Right atrium auricular region (tissue), 2 donors: ENCODE results near the gene DGKH. TPM values are rescaled to one million over a fixed set of nuclear protein-coding genes. Genes with fewer than 3 reads are reported as not detected.

Experiments
- DNase-seq: peaks from one replicate; pipeline ENCODE4 v3.0.0-alpha.2; 2019; ENCODE audit warnings: low spot score
- H3K27ac ChIP-seq, 2 donors: fragments of 200-600 bp; sonication (generic); 1 replicate in 1 of 2; 2 replicates in 1 of 2; pipeline ENCODE4 v1.5.1; 2016 to 2019
- H3K27me3 ChIP-seq, 2 donors: fragments of 200-600 bp; sonication (generic); one replicate each; pipeline versions ENCODE4 v1.5.1 to v1.6.0; 2017 to 2019
- H3K36me3 ChIP-seq: fragments of 200-600 bp; sonication (generic); one replicate; pipeline ENCODE4 v1.5.1; 2016
- H3K4me1 ChIP-seq, 2 donors: fragments of 200-600 bp; sonication (generic); one replicate each; pipeline versions ENCODE4 v1.5.1 to v1.6.0; 2017 to 2019
- H3K4me3 ChIP-seq, 2 donors: fragments of 200-600 bp; sonication (generic); 1 replicate in 1 of 2; 2 replicates in 1 of 2; pipeline ENCODE4 v1.5.1; 2017 to 2019; ENCODE audit warnings: mild to moderate bottlenecking in 1 of 2, moderate library complexity in 1 of 2
- H3K9me3 ChIP-seq, 2 donors: fragments of 200-600 bp; sonication (generic); one replicate each; pipeline ENCODE4 v1.5.1; 2019
- total RNA-seq, 2 donors: library from RNA; depleted of rRNA; stranded (reverse); fragments of >200 nt; gene quantifications; one replicate each; pipeline ENCODE4 v1.1.0, GENCODE V29; 2016
- TF ChIP-seq, protein P1 (sequence below), 2 donors: fragments of 200-600 bp; sonication (generic); IDR thresholded peaks; one replicate each; pipeline ENCODE4 v1.5.1; 2019; ENCODE audit warnings: antibody characterized with exemption in 2 of 2

Gene DGKH
- total RNA-seq, 2 donors from 2014 or later, result 4.1 to 6.6 TPM

DNA sequence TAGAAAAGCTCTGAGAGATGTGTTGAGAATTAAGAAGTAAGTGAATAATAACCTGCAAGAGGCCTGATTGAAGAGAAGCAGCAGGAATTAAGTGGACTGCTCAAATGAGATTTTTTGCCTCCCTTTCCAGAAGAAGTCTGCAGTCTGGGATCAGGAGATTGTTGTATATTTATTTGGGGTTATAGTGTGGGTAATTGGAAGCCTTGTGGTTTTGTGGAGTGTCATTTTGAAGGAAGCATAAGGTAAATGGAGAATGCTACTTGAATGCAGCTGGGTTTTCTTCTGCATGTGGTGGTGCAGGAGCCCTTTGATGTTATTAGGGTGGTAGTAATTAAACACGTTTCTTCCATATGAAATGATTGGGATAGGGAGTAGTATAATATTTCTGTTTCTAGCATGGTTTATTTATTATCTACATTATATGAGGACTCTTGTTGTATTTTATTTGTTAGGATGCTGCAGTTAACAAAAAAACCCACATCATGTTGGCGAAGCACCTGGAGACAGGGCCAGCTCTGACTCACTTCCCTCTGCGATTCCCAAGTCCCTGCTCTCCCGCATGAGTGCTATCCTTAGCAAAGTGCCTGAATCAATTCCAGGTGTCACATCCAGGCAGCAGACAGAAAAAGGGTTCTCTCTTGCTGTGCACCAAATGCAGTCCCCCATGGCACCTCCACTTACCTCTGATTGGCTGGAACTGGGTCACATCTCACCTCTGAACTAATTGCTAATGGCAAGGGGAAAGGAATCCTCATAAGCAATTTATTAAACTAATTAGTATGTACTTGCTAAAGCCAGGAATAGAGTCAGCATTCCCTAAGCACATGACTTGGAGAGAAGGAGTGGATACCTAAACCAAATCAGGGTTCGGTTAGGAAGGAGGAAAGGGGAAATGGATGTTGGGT lies 54.8 kb downstream of the DGKH start:
- Histone ChIP-seq H3K4me3 (no peak overlapping the region), H3K27ac (no peak overlapping the region), H3K27me3 (no peaks in the 10 kb centered on the region), H3K36me3 (no peaks in the 10 kb centered on the region), H3K4me1 (no peaks in the 10 kb centered on the region), H3K9me3 (peaks cover 0 to 9% of the 10 kb centered on the region in 2 donors)
- DNase-seq, result no peak
- TF ChIP-seq, protein P1, sequence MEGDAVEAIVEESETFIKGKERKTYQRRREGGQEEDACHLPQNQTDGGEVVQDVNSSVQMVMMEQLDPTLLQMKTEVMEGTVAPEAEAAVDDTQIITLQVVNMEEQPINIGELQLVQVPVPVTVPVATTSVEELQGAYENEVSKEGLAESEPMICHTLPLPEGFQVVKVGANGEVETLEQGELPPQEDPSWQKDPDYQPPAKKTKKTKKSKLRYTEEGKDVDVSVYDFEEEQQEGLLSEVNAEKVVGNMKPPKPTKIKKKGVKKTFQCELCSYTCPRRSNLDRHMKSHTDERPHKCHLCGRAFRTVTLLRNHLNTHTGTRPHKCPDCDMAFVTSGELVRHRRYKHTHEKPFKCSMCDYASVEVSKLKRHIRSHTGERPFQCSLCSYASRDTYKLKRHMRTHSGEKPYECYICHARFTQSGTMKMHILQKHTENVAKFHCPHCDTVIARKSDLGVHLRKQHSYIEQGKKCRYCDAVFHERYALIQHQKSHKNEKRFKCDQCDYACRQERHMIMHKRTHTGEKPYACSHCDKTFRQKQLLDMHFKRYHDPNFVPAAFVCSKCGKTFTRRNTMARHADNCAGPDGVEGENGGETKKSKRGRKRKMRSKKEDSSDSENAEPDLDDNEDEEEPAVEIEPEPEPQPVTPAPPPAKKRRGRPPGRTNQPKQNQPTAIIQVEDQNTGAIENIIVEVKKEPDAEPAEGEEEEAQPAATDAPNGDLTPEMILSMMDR (IDR thresholded peaks at IDR 0.05), result no peak

DNA sequence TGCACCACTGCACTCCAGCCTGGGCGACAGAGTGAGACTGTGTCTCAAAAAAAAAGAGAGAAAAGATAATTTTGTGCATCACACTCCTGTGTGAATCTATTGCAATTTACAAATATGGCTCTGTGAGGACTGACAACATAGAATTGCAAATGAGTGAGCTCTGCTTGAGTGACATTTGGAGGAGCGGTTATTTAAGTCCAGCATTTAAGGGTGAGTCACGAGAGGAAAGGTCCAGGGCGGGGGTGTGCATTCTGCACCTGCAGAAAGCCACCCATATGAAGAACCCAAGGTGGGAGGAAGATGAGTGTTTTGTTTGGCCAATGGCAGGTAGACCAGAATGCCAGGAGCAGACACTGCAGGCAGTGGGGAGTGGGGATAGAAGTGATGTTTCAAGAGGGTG lies 58.5 kb downstream of the DGKH start:
- H3K9me3 ChIP-seq, result peaks cover 0 to 9% of the 10 kb centered on the region in 2 donors
- H3K4me3 ChIP-seq, result no peak overlapping the region
- H3K36me3 ChIP-seq, result no peaks in the 10 kb centered on the region
- no peak for DNase-seq
- peaks cover 0 to 7% of the 10 kb centered on the region in 2 donors for H3K4me1 ChIP-seq
- no peak overlapping the region for H3K27ac ChIP-seq
- TF ChIP-seq, protein P1 (IDR thresholded peaks at IDR 0.05), result no peak
- H3K27me3 ChIP-seq, result no peaks in the 10 kb centered on the region

DNA sequence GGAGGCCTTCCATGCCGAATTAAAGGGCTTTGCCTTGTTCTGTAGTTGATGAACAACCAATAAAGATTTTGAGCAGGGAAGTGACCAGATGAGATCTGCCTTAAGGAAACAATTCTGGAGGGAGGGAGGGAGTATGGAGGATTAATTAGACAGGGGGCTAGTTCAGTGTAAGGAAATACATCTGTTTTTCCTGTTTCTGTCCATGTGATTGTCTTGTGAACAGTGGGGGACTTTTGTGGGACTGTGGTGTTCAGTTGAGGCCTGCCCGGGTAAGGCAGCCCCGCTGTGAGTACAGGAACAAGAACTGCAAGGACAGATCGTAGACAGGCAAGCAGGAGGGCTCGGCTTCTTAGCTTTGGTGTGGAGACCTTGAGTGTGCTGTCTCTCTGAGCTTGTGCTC lies 59.0 kb downstream of the DGKH start:
- Histone ChIP-seq H3K4me1 (peaks cover 0 to 7% of the 10 kb centered on the region in 2 donors), H3K9me3 (peaks cover 0 to 9% of the 10 kb centered on the region in 2 donors), H3K27me3 (no peaks in the 10 kb centered on the region), H3K27ac (no peak overlapping the region), H3K36me3 (no peaks in the 10 kb centered on the region), H3K4me3 (no peak overlapping the region)
- no peak for DNase-seq
- TF ChIP-seq, protein P1 (IDR thresholded peaks at IDR 0.05), result no peak

DNA sequence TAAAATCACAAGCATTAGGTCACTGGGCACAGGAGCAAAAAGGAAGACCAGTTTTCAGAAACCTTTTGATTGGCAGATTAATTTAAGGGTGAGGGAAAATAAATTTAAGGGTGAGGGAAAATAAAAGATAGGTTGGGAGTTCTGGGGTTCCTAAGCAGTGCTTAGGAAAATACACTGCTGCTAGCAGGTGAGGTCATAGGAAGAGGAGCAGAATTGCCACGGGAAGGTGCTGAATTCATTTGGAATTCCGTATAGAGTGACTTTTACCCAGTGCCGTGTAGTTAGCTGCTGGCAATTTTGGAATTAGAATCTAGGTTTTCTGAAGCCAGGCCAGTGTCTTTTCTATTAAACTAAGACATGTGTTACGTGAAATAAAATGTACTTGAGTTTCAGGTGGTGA lies 59.8 kb downstream of the DGKH start:
- H3K36me3 ChIP-seq, result no peaks in the 10 kb centered on the region
- TF ChIP-seq, protein P1 (IDR thresholded peaks at IDR 0.05), result no peak
- H3K9me3 ChIP-seq, result peaks cover 0 to 9% of the 10 kb centered on the region in 2 donors
- no peaks in the 10 kb centered on the region for H3K27me3 ChIP-seq
- peaks cover 0 to 7% of the 10 kb centered on the region in 2 donors for H3K4me1 ChIP-seq
- DNase-seq, result no peak
- H3K4me3 ChIP-seq, result no peak overlapping the region
- no peak overlapping the region for H3K27ac ChIP-seq

DNA sequence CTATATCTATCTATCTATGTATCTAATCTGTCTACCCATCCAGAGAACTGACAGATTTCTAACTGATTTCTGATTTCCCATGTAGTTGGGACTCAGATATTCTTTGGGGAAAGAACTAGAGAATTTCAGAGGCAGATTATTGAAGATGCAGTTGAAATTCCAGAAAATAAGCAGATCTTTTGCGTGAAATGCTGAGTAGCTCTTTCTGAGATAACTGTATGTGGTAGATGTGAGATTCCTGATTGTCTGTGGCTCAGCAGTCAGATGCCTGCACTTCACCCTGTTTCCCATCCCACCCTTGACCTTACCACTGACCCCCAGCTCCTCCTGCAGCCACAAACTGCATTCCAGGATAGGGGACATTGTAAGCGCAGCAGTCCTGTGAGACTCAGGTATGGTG lies 61.5 kb downstream of the DGKH start:
- Histone ChIP-seq H3K4me3 (no peak overlapping the region), H3K27ac (no peak overlapping the region), H3K36me3 (no peaks in the 10 kb centered on the region), H3K27me3 (no peaks in the 10 kb centered on the region), H3K9me3 (no peaks in the 10 kb centered on the region), H3K4me1 (peaks cover 0 to 14% of the 10 kb centered on the region in 2 donors)
- DNase-seq, result no peak
- TF ChIP-seq, protein P1 (IDR thresholded peaks at IDR 0.05), result no peak
